GM21423 (cell line): Measurements from ENCODE around the gene LAMTOR2.
A peak's percentile ranks its signal among the peaks of the same experiment; 100 is the strongest.
"Not testable (repeated sequence)": the region's sequence is repeated elsewhere in the genome, so short reads cannot be mapped to it uniquely, and the experiment has no call there.

Experiments
- ATAC-seq: cut with Tn5 transposase; IDR thresholded peaks from one replicate; pipeline ENCODE4 v1.9.1; 2021; ENCODE audit warnings: mild to moderate bottlenecking, moderate library complexity; ENCODE audit not compliant: unreplicated experiment

Gene LAMTOR2

DNA sequence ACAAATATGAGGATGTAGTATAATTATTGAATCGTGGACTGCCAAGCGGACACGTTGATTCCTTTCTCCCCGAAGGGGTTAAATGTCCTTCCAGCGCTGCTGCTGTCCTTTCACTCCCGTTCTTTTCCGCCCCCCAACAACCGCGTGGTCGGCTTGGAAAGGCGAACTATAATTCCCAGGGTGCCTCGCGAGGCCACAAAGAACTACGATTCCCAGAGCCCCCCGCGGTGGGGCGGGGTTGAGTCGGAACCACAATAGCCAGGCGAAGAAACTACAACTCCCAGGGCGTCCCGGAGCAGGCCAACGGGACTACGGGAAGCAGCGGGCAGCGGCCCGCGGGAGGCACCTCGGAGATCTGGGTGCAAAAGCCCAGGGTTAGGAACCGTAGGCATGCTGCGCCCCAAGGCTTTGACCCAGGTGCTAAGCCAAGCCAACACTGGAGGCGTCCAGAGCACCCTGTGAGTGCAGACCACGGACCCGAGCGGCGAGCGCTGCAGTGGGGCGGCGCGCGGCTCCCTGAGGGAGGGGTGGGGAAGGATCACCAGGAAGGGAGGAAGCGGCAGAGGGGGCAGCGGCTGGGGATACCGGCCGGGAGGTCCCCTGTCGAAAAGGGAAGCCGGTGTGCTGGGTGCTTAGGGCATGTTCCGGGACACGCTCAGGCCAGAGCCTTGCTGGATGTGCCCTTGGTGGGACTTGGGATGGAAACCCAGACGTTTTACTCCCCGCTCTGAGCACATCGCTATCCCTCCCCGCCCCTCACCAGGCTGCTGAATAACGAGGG is at the start of gene LAMTOR2:
LAMTOR2 (plus strand) TSS at position 283 of the 781 bp plus-strand sequence; CDS start at position 391, 108 bp downstream.
- ATAC-seq: peak; percentile 66

DNA sequence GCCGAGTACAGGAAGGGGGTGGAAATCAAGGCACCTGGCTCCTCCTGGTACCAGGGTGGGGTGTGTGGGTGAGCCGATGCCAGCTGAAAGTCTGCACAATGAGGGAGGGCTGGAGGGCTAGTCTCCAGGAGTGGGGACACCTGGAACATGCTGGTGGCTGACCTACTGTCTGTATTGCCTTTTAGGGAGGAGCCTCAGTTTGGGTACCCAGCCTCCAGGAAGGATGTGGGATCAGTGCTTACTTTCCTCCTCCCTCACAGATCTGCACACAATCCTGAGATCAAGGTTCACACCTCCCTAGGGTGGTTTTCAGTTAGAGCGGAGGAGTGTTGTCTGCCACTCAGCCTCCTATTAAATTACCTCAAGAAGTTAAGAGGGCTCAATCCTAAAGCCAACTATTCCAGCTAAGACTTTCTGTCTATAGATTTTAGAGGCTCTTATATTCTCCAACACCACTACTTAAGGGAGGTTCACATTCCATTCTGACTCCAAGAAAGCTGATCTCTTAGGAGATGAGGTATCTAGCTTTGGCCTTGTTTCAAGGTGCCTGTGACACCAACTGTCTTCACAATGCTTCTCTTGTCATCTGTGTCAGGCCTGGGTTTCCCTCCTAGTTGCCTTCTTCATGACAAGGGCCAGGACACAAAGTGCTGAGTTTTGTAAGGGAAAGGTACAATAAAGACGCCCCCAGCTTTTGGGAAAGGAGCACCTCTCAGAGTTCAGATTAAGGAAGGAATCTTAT is 49.6 kb upstream of the LAMTOR2 start:
- no peak for ATAC-seq

GRCh38 chr1:156006666-156007376 is 47.8 kb upstream of the LAMTOR2 start:
- ATAC-seq: no peak

DNA sequence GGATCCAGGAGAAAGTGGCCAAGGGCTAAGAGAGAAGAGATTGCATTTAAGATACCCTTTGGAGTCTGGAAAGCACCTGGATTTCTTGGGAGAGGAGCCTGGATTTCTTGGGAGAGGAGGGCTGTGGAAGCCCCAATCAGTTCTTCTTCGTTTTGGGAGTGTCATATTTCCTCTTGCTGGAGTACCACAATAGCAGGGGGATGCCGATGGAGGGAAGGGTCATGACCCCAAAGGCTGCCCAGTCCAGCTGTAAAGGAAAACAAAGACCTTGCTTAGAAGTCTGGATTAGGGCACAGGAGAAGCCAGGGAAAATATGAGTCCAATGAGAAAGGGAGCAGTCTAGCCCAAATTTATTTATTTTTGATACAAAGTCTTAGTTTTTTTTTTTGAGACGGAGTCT is 45.2 kb upstream of the LAMTOR2 start:
- ATAC-seq: no peak

DNA sequence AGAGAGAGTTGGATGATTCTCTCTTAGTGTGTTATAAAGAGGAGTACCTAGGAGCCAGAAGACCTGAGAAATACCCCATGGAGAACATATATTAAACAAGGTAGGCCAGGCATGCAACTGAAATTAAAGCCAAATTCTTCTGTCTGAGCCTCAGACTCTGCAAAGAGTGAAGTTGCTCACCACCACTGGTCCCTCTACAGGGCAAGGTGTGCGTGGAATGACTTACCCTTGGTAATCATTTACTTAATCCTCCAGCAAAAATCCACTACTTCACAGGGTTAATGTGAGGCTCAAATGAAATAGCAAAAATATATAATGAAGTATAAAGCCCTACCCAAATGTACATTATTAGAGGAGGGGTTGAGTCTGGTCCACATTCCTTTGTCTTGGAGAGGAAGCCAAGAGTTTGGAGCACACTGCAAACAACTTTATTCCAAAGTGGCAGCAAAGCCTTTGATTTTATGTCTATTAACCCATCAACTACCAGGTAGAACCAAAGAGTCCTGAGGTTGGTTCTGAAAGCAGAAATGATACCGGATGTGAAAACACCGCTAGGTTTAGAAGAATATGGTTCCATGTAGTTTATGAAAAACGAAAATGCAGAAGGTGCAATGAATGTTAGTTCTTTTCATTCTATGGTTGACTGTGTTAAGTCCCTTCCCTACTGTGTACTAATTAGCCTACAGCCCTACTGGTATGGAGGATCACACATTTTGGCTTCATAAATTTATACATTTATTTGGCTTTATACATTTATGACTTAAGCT is 42.3 kb upstream of the LAMTOR2 start:
- peak; percentile 86 for ATAC-seq

DNA sequence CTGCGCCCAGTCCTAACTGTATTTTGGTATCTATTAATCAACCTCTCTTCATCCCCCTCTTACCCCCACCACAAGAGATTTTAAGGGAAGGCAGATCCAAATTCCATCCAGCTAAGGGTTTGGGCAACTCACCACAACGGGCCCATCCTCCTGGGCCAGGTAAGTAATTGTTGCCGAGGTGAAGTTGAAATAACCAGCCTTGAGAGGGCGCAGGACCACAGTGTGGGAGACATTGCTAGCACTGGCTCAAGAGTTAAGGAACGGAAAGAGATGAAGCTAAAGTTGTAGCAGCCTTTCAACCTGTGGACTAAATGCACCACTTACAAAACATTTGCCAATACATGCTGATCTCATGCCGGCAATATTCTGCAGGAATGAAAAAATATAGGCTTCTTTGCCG is 39.8 kb upstream of the LAMTOR2 start:
- ATAC-seq: no peak

- ATAC-seq: no peak
These were observed 34.7 kb upstream of the LAMTOR2 start for GRCh38 chr1:156019946-156020292.

DNA sequence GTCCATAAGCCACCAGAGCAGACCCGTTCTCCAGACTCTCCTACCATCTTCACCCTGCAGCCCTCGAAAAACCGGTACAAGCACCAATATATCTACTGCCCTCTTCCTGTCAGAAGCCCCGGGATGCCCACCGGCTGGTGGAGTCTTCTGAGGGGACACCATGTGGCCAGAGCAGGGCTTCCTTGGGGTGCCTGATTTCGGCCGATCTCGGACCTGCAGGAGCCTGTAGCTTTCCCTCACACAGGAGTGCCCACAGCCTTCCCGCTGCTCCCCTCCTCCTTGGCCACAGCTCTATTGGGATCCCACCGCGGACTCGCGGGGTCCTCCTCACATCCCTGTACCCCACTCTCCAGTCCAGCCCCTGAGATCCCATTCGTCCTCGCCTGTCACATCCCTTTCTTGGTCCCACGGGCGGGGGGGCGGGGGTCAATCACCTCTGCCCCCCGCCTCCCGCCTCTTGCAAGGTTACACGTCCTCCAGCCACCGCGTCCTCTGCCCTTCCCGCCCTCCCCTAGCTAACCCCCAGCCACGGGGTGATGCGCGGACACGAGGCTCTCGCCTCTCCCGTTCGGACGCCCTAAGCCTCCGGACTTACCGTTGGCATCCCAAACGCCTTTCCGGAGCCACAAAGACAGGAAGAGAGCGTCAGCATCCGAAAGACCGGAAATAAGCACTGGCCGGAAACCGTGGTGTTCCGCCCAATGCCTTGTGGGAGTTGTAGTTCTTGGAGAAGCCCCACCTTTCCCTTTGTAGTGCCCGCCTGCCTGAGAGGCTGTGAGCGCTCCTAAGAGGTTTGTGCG is 34.1 kb upstream of the LAMTOR2 start, which contains the start of gene SSR2:
SSR2 (minus strand) TSS at position 659 of the 800 bp plus-strand sequence. CDS start 784 bp downstream, outside the sequence.
- peak; percentile 94 for ATAC-seq

DNA sequence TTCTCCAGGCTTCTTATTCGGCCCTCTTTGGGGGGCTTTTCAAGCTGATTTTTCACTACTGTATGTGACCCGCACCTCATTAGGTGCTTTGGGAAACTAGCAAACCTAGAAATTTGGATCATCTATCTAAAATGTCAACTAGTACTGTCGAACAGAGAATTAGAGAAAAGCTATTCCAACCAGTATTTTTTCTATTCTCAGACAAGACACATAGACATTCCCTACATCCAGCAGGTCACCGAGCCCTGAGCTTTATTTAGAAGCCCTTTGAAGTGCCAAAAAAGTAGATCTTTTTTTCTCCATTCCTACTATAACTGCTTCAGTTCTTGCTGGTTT is 33.5 kb upstream of the LAMTOR2 start:
- ATAC-seq: no peak

DNA sequence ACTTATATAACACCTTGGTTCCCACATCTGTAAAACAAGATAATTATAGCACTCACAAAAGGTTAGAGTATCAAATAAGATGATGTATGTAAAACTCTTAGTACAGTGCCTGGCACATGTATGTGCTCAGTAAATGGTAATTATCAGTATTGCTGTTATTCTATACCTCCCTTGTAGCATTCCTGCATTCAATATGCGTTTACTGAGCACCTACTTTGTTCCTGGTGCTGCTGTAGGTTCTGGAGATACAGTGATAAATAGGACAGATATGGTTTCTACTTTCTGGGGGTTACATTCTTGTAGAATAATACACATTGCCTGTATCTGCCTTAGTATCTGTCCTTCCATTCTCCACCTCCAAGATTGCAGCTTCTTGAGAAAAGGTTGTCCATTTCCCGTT is 32.6 kb upstream of the LAMTOR2 start:
- no peak for ATAC-seq

DNA sequence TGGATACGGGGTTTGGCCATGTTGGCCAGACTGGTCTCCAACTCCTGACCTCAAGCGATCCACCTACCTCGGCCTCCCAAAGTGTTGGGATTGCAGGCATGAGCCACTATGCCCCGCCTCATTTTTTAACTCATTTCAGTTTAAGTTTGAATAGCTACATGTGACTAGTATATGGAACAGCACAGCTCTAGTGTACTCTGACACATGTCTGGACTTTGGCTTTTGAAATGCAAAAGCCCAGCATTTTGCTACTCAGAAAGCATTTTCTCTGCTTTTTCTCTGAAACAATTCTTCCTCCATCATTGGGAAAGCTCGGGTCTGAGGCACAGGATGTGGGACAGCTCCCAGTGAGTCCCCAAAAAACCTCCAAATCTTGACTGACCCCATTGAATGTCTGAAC is 29.8 kb upstream of the LAMTOR2 start:
- no peak for ATAC-seq

- ATAC-seq: no peak
These were observed 28.7 kb upstream of the LAMTOR2 start for GRCh38 chr1:156025876-156026275.

GRCh38 chr1:156026588-156026987 is 28.0 kb upstream of the LAMTOR2 start:
- no peak for ATAC-seq

GRCh38 chr1:156033011-156033410 is 21.6 kb upstream of the LAMTOR2 start:
- ATAC-seq: no peak

GRCh38 chr1:156034991-156035390 is 19.6 kb upstream of the LAMTOR2 start:
- ATAC-seq: not testable (repeated sequence)

GRCh38 chr1:156042828-156043227 is 11.8 kb upstream of the LAMTOR2 start:
- no peak for ATAC-seq

- no peak for ATAC-seq
These were observed 9.5 kb upstream of the LAMTOR2 start for GRCh38 chr1:156045076-156045475.

GRCh38 chr1:156048663-156049258 is 5.8 kb upstream of the LAMTOR2 start:
- no peak for ATAC-seq

- no peak for ATAC-seq
These were observed 4.2 kb upstream of the LAMTOR2 start for GRCh38 chr1:156050376-156050775.
